K562 (cell line): ENCODE measurements around the gene IRAK2. TPM values are rescaled to one million over a fixed set of nuclear protein-coding genes. Genes with fewer than 3 reads are reported as not detected.
A peak's percentile ranks its signal among the peaks of the same experiment; 100 is the strongest.

Source experiments
- ASH1L ChIP-seq: fragments of 450-650 bp; IDR thresholded peaks from 2 replicates; pipeline ENCODE4 v1.6.1; 2018; ENCODE audit warnings: borderline replicate concordance, mild to moderate bottlenecking, low read depth; ENCODE audit not compliant: partially characterized antibody
- CEBPG ChIP-seq, 3 experiments: fragments of 200-800 bp in 1 of 3; sonication (Bioruptor generic) in 1 of 3; sonication (generic) in 1 of 3; formaldehyde crosslinking in 1 of 3; IDR thresholded peaks in 2 of 3; conservative IDR thresholded peaks in 1 of 3; 2 replicates each; pipeline versions ENCODE4 v1.6.1 to v1.8.0; 2016 to 2022; ENCODE audit warnings: missing compliant biosample characterization in 2 of 3, missing genetic modification characterization in 2 of 3, mild to moderate bottlenecking in 1 of 3, missing genetic modification reagents in 1 of 3
- CTBP1 ChIP-seq: fragments of 450-650 bp; IDR thresholded peaks from 2 replicates; pipeline ENCODE4 v1.6.1; 2016; ENCODE audit warnings: borderline replicate concordance
- FOSL1 ChIP-seq: fragments of 200-800 bp; sonication (Bioruptor generic); conservative IDR thresholded peaks from 2 replicates; pipeline ENCODE4 v1.6.1; 2016; ENCODE audit warnings: missing genetic modification characterization, missing compliant biosample characterization
- NFRKB ChIP-seq: fragments of 450-650 bp; IDR thresholded peaks from 2 replicates; pipeline ENCODE4 v1.6.1; 2016; ENCODE audit warnings: low read depth
- NR0B1 ChIP-seq: fragments of 450-650 bp; IDR thresholded peaks from one replicate; pipeline ENCODE4 v1.6.1; 2018; ENCODE audit warnings: mild to moderate bottlenecking, moderate library complexity; ENCODE audit not compliant: partially characterized antibody
- SMARCA4 ChIP-seq: fragments of 450-650 bp; IDR thresholded peaks from 2 replicates; pipeline ENCODE4 v1.6.1; 2016
- SMARCA5 ChIP-seq: fragments of 450-650 bp; IDR thresholded peaks from 2 replicates; pipeline ENCODE4 v1.6.1; 2016
- SOX6 ChIP-seq: fragments of 450-650 bp; IDR thresholded peaks from 2 replicates; pipeline ENCODE4 v1.6.1; 2014; ENCODE audit warnings: mild to moderate bottlenecking
- TRIM24 ChIP-seq, 2 experiments: fragments of 450-650 bp; IDR thresholded peaks; 2 replicates each; pipeline ENCODE4 v1.6.1; 2016
- ZNF174 ChIP-seq: fragments of 250-450 bp; sonication (Bioruptor Pico); IDR thresholded peaks from 2 replicates; pipeline ENCODE4 v1.4.0; 2020; ENCODE audit warnings: mild to moderate bottlenecking
- ZNF274 ChIP-seq: IDR thresholded peaks from 2 replicates; pipeline ENCODE4 v1.6.1; 2011; ENCODE audit warnings: low read depth, mild to moderate bottlenecking, low read length, moderate library complexity, borderline replicate concordance
- ZNF445 ChIP-seq: fragments of 250-450 bp; sonication (Bioruptor Pico); IDR thresholded peaks from 2 replicates; pipeline ENCODE4 v1.4.0; 2020; ENCODE audit warnings: low read depth, mild to moderate bottlenecking, moderate library complexity
- ZNF79 ChIP-seq: fragments of 250-450 bp; sonication (Bioruptor Pico); IDR thresholded peaks from 2 replicates; pipeline ENCODE4 v1.4.0; 2020; ENCODE audit warnings: low read depth, mild to moderate bottlenecking, moderate library complexity
- ZSCAN29 ChIP-seq: fragments of 450-650 bp; IDR thresholded peaks from 2 replicates; pipeline ENCODE4 v1.6.1; 2017
- polyA plus RNA-seq, 8 experiments: library from polyadenylated mRNA; depleted of rRNA in 4 of 8; stranded (reverse) in 5 of 8; unstranded in 3 of 8; fragments of >200 nt; fragmentation: Nextera tagmentation in 2 of 8; fragmentation: Illumina TruSeq in 1 of 8; extraction: Ambion mirVana in 2 of 8; extraction: Trizol in 1 of 8; gene quantifications; 2 replicates each; pipeline versions ENCODE4 v1.2.1 to v1.2.3, GENCODE V29; 2011 to 2014; ENCODE audit warnings: inconsistent platforms in 1 of 8, missing spikeins in 1 of 8
- total RNA-seq, 7 experiments: library from RNA; depleted of rRNA in 6 of 7; stranded (reverse); fragments of >200 nt in 6 of 7; fragmentation: Illumina TruSeq in 2 of 7; extraction: Trizol in 2 of 7; gene quantifications; 2 replicates each; pipeline versions ENCODE4 v1.2.1 to v1.2.3, GENCODE V29; 2011 to 2021; ENCODE audit warnings: low replicate concordance in 1 of 7
- TF ChIP-seq, protein P1 (sequence below): fragments of 200-800 bp; sonication (Bioruptor generic); IDR thresholded peaks from 2 replicates; pipeline ENCODE4 v1.6.1; 2017; ENCODE audit warnings: missing genetic modification characterization, missing compliant biosample characterization
- TF ChIP-seq, protein P2 (sequence below): fragments of 450-650 bp; IDR thresholded peaks from 2 replicates; pipeline ENCODE4 v1.6.1; 2017; ENCODE audit warnings: antibody characterized with exemption, mild to moderate bottlenecking
- TF ChIP-seq, protein P3 (sequence below): fragments of 250-450 bp; sonication (Bioruptor Pico); IDR thresholded peaks from 2 replicates; pipeline ENCODE4 v1.8.0; 2022; ENCODE audit warnings: moderate library complexity, mild to moderate bottlenecking, inconsistent platforms
- TF ChIP-seq, protein P4 (sequence below), 3 experiments: IDR thresholded peaks in 2 of 3; conservative IDR thresholded peaks in 1 of 3; 2 replicates each; pipeline ENCODE4 v1.5.1; 2011 to 2012; ENCODE audit warnings: low read length in 3 of 3, mild to moderate bottlenecking in 3 of 3, control low read depth in 2 of 3, improper control_type of control experiment in 1 of 3, inconsistent platforms in 1 of 3, low read depth in 1 of 3, mixed read lengths in 1 of 3, moderate library complexity in 1 of 3; ENCODE audit not compliant: insufficient read depth in 2 of 3

The IRAK2 gene
- total and polyA plus RNA-seq, 9 of the 15 experiments (the other 6 are each of a cell fraction or from before 2014, with no cell fraction given), result 0.42 to 4.4 (median 2.7) TPM

- TF ChIP-seq FOSL1 (tag) (no peak), ZNF79 (CRISPR knock-in tag) (no peak), ZNF174 (CRISPR knock-in tag) (no peak), NR0B1 (no peak), TRIM24 (IDR thresholded peaks at IDR 0.05) (0 out of 4 replicates have a peak, but pooled peaks of 1 of the 2 experiments have one; percentile 7), ZNF445 (CRISPR knock-in tag) (no peak), NFRKB (no peak), SMARCA4 (0 out of 2 replicates have a peak, but pooled peaks have one; percentile 12), ZSCAN29 (no peak), ZNF274 (no peak), CEBPG (CRISPR knock-in tag; IDR thresholded peaks at IDR 0.05) (peak; percentile 73), CEBPG (tag; conservative IDR thresholded peaks at IDR 0.05 in 1 of 2, IDR thresholded peaks at IDR 0.05 in 1 of 2) (peak; percentile 75 to 95), CTBP1 (no peak), SMARCA5 (0 out of 2 replicates have a peak, but pooled peaks have one; percentile 18), SOX6 (no peak), ASH1L (no peak)
- TF ChIP-seq, protein P1, sequence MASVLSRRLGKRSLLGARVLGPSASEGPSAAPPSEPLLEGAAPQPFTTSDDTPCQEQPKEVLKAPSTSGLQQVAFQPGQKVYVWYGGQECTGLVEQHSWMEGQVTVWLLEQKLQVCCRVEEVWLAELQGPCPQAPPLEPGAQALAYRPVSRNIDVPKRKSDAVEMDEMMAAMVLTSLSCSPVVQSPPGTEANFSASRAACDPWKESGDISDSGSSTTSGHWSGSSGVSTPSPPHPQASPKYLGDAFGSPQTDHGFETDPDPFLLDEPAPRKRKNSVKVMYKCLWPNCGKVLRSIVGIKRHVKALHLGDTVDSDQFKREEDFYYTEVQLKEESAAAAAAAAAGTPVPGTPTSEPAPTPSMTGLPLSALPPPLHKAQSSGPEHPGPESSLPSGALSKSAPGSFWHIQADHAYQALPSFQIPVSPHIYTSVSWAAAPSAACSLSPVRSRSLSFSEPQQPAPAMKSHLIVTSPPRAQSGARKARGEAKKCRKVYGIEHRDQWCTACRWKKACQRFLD, result no peak
- TF ChIP-seq, protein P2, sequence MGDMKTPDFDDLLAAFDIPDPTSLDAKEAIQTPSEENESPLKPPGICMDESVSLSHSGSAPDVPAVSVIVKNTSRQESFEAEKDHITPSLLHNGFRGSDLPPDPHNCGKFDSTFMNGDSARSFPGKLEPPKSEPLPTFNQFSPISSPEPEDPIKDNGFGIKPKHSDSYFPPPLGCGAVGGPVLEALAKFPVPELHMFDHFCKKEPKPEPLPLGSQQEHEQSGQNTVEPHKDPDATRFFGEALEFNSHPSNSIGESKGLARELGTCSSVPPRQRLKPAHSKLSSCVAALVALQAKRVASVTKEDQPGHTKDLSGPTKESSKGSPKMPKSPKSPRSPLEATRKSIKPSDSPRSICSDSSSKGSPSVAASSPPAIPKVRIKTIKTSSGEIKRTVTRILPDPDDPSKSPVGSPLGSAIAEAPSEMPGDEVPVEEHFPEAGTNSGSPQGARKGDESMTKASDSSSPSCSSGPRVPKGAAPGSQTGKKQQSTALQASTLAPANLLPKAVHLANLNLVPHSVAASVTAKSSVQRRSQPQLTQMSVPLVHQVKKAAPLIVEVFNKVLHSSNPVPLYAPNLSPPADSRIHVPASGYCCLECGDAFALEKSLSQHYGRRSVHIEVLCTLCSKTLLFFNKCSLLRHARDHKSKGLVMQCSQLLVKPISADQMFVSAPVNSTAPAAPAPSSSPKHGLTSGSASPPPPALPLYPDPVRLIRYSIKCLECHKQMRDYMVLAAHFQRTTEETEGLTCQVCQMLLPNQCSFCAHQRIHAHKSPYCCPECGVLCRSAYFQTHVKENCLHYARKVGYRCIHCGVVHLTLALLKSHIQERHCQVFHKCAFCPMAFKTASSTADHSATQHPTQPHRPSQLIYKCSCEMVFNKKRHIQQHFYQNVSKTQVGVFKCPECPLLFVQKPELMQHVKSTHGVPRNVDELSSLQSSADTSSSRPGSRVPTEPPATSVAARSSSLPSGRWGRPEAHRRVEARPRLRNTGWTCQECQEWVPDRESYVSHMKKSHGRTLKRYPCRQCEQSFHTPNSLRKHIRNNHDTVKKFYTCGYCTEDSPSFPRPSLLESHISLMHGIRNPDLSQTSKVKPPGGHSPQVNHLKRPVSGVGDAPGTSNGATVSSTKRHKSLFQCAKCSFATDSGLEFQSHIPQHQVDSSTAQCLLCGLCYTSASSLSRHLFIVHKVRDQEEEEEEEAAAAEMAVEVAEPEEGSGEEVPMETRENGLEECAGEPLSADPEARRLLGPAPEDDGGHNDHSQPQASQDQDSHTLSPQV, result peak; percentile 29
- TF ChIP-seq, protein P3, sequence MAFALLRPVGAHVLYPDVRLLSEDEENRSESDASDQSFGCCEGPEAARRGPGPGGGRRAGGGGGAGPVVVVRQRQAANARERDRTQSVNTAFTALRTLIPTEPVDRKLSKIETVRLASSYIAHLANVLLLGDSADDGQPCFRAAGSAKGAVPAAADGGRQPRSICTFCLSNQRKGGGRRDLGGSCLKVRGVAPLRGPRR (CRISPR knock-in tag), result no peak
- TF ChIP-seq, protein P4, sequence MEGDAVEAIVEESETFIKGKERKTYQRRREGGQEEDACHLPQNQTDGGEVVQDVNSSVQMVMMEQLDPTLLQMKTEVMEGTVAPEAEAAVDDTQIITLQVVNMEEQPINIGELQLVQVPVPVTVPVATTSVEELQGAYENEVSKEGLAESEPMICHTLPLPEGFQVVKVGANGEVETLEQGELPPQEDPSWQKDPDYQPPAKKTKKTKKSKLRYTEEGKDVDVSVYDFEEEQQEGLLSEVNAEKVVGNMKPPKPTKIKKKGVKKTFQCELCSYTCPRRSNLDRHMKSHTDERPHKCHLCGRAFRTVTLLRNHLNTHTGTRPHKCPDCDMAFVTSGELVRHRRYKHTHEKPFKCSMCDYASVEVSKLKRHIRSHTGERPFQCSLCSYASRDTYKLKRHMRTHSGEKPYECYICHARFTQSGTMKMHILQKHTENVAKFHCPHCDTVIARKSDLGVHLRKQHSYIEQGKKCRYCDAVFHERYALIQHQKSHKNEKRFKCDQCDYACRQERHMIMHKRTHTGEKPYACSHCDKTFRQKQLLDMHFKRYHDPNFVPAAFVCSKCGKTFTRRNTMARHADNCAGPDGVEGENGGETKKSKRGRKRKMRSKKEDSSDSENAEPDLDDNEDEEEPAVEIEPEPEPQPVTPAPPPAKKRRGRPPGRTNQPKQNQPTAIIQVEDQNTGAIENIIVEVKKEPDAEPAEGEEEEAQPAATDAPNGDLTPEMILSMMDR (IDR thresholded peaks at IDR 0.05 in 2 of 3, conservative IDR thresholded peaks at IDR 0.05 in 1 of 3; ENCODE audit: insufficient read depth in 2 of 3, low read depth in 1 of 3, low read length in 3 of 3), result peak; percentile 30 to 57 (median 39)
These were observed 28.4 kb downstream of the IRAK2 start (continued) for GRCh38 chr3:10192953-10193691.
